Heart left ventricle (tissue), 16 donors: ENCODE data around the gene FLNA. TPM values are rescaled to one million over a fixed set of nuclear protein-coding genes. Genes with fewer than 3 reads are reported as not detected.
"Not testable (repeated sequence)": the region's sequence is repeated elsewhere in the genome, so short reads cannot be mapped to it uniquely, and the experiment has no call there.

Source experiments
- ATAC-seq, 4 donors: fragments of 200-7000 bp; cut with Tn5 transposase; one replicate each; pipeline ENCODE4 v1.9.1; 2020 to 2022; ENCODE audit warnings: moderate library complexity in 4 of 4, mild to moderate bottlenecking in 3 of 4, moderate number of reproducible peaks in 1 of 4
- DNase-seq, 5 donors: peaks; one replicate each; pipeline ENCODE4 v3.0.0-alpha.2; 2020
- H3K27ac ChIP-seq, 12 donors: fragments of 200-600 bp; sonication (generic) in 4 of 12; one replicate each; pipeline versions ENCODE4 v1.5.0 to v1.8.0; 2016 to 2022; ENCODE audit warnings: mild to moderate bottlenecking in 2 of 12
- H3K27me3 ChIP-seq, 9 donors: fragments of 200-600 bp; sonication (generic) in 2 of 9; one replicate each; pipeline versions ENCODE4 v1.5.1 to v1.8.0; 2016 to 2022; ENCODE audit warnings: mild to moderate bottlenecking in 3 of 9
- H3K36me3 ChIP-seq, 9 donors: fragments of 200-600 bp; sonication (generic) in 2 of 9; one replicate each; pipeline versions ENCODE4 v1.5.0 to v1.8.0; 2018 to 2022; ENCODE audit warnings: mild to moderate bottlenecking in 2 of 9
- H3K4me1 ChIP-seq, 12 donors: fragments of 200-600 bp; sonication (generic) in 4 of 12; one replicate each; pipeline versions ENCODE4 v1.5.0 to v1.8.0; 2016 to 2022; ENCODE audit warnings: mild to moderate bottlenecking in 3 of 12
- H3K4me3 ChIP-seq, 12 donors: fragments of 200-600 bp; sonication (generic) in 4 of 12; one replicate each; pipeline versions ENCODE4 v1.5.0 to v1.8.0; 2017 to 2022; ENCODE audit warnings: mild to moderate bottlenecking in 9 of 12, moderate library complexity in 4 of 12
- H3K9me3 ChIP-seq, 12 donors: fragments of 200-600 bp; sonication (generic) in 4 of 12; one replicate each; pipeline versions ENCODE4 v1.5.0 to v1.8.0; 2016 to 2022; ENCODE audit warnings: mild to moderate bottlenecking in 1 of 12
- POLR2A ChIP-seq, 2 donors: fragments of 450-650 bp; IDR thresholded peaks; one replicate each; pipeline ENCODE4 v1.6.1; 2017; ENCODE audit warnings: antibody characterized with exemption in 2 of 2, mild to moderate bottlenecking in 2 of 2, moderate library complexity in 2 of 2
- whole genome bisulfite sequencing, 4 donors: extraction: QIAGEN DNeasy Blood & Tissue Kit in 2 of 4; methylation state at CpG; one replicate each; pipeline versions ENCODE4 v1.1.5 to v1.1.7; 2013 to 2018; 5-methylcytosine and 5-hydroxymethylcytosine counted together
- intact Hi-C, 10 donors: fragments of 100-400 bp; cut with DNase I; formaldehyde crosslinking; loops; one replicate each; pipeline versions ENCODE4 v1.11.1 to v1.14.2; 2022
- polyA plus RNA-seq, 2 donors: library from polyadenylated mRNA; stranded (reverse); fragments of 200-250 nt; gene quantifications; one replicate each; pipeline ENCODE4 v1.2.3, GENCODE V29; 2013
- total RNA-seq, 9 donors: library from RNA; depleted of rRNA in 2 of 9; stranded (reverse); fragments of >200 nt in 2 of 9; fragmentation: NEBNext Ultra II Directional in 3 of 9; extraction: Animal tissue kit (Norgen Biotek cat#: 25700) in 3 of 9; gene quantifications; one replicate each; pipeline versions ENCODE4 v1.1.0 to v1.2.4, GENCODE V29; 2016 to 2023
- TF ChIP-seq, protein P1 (sequence below), 12 donors: fragments of 200-600 bp; sonication (generic) in 4 of 12; IDR thresholded peaks; one replicate each; pipeline versions ENCODE4 v1.5.0 to v1.8.0; 2018 to 2022; ENCODE audit warnings: antibody characterized with exemption in 12 of 12, mild to moderate bottlenecking in 5 of 12
- donor health status: ischemic (EF 13 %, LVEDD 7.1; RV severe dilation, severe dysfunction).
- donor health status: healthy with polysubstance abuse.
- donor health status: DM: no; HTN: yes; CAD: no.
- donor health status: DM: no; HTN: no; CAD: no.
- donor health status: ischemic (EF 25% LVEDD 6.9; RV normal size, moderate dysfunction).
- donor health status: ischemic (EF 25% LVEDD 5.7; RV mildly dilated, moderate dysfunction).
- donor health status: healthy.
- donor health status: DM: yes; HTN: yes; CAD: no.
- donor health status: ischemic (EF 35%, LVEDD 5.7; RV mildly dilated, moderate dysfunction).
- donor health status: nonischemic (EF 11% LVEDD 7.7; RV severe dilation, severe dysfunction).
- donor health status: DM: yes; HTN: yes; CAD: no.
- donor health status: PGD.
- donor health status: ischemic (EF 29% LVEDD 5.4; RV normal size, mild dysfunction).
- donor health status: nonischemic (EF 23%, LVEDD 6.1; RV moderate dilation, normal function).

Gene FLNA
- total and polyA plus RNA-seq, 11 donors, result 155 to 465 (median 234) TPM

DNA sequence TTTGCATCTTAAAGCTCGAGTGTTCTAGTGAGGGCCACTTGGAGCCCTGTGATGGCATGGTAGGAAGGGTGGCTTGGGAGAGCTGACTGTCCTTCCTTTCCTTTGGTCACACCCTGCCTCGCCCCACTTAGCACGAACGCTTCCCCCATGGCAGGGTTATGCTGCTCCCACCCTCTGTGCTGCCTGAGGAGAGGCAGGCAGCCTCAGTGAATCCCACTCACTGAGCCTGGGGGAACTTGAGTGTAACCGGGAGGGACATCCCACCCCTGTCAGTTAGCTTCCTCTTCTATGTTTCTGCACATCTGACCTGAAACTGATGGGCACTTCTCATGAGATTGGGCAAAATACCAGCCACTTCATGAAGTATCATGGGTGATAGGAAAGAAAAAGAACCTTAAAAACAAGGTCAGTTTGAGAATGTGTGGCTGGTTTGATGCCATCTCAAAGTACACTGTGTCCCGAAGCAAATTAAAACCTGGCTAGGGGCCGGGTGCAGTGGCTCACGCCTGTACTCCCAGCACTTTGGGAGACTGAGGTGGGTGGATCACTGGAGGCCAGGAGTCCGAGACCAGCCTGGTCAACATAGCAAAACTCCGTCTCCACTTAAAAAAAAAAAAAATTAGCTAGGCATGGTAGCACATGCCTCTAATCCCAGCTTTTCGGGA is 68.8 kb downstream of the FLNA start:
- intact Hi-C loops, result no loop called here
- no peak overlapping the region for H3K4me3 ChIP-seq
- ATAC-seq, result no peak
- peaks cover 0 to 5% (median 0%) of the 10 kb centered on the region in 12 donors for H3K4me1 ChIP-seq
- TF ChIP-seq, protein P1, sequence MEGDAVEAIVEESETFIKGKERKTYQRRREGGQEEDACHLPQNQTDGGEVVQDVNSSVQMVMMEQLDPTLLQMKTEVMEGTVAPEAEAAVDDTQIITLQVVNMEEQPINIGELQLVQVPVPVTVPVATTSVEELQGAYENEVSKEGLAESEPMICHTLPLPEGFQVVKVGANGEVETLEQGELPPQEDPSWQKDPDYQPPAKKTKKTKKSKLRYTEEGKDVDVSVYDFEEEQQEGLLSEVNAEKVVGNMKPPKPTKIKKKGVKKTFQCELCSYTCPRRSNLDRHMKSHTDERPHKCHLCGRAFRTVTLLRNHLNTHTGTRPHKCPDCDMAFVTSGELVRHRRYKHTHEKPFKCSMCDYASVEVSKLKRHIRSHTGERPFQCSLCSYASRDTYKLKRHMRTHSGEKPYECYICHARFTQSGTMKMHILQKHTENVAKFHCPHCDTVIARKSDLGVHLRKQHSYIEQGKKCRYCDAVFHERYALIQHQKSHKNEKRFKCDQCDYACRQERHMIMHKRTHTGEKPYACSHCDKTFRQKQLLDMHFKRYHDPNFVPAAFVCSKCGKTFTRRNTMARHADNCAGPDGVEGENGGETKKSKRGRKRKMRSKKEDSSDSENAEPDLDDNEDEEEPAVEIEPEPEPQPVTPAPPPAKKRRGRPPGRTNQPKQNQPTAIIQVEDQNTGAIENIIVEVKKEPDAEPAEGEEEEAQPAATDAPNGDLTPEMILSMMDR (IDR thresholded peaks at IDR 0.05), result no peak
- TF ChIP-seq POLR2A (IDR thresholded peaks at IDR 0.05), result no peak
- no peaks in the 10 kb centered on the region for H3K9me3 ChIP-seq
- DNase-seq, result peak in 1 of 5 donors; percentile 13
- H3K27ac ChIP-seq, result no peak overlapping the region
- peaks cover 0 to 8% (median 0%) of the 10 kb centered on the region in 9 donors for H3K27me3 ChIP-seq
- 71 to 90% (median 78%) methylated on average over 11 of the region's 11 CpGs for WGBS, 4 donors
- no peaks in the 10 kb centered on the region for H3K36me3 ChIP-seq

DNA sequence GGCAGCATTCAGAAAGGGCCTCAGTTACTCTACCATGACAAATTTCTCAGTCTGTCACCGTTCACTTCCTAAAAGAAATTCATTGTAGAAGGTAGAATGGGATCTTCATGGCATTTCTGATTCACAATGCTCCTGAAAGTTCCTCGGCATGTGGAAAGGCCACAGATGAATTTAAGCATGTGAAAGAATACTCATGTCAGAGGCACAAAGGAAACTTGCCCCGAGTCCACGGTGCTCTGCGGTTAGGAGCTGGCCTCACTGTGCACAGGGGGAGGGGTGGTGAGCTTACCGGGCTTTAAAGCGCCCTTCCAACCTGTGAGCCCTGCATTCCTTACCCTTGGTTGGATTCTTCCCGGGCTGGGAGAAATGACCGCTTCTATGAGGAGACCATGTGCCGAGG is 69.6 kb downstream of the FLNA start:
- Histone ChIP-seq H3K27ac (no peak overlapping the region), H3K4me1 (peaks cover 0 to 5% (median 0%) of the 10 kb centered on the region in 12 donors), H3K27me3 (peaks cover 0 to 4% (median 0%) of the 10 kb centered on the region in 9 donors), H3K4me3 (no peak overlapping the region), H3K9me3 (no peaks in the 10 kb centered on the region), H3K36me3 (no peaks in the 10 kb centered on the region)
- ATAC-seq (no peak), DNase-seq (peak in 1 of 5 donors; percentile 7)
- intact Hi-C loops, result no loop called here
- no peak for TF ChIP-seq POLR2A (IDR thresholded peaks at IDR 0.05)
- WGBS, 4 donors, result 88 to 91% (median 89%) methylated on average over 10 of the region's 10 CpGs

DNA sequence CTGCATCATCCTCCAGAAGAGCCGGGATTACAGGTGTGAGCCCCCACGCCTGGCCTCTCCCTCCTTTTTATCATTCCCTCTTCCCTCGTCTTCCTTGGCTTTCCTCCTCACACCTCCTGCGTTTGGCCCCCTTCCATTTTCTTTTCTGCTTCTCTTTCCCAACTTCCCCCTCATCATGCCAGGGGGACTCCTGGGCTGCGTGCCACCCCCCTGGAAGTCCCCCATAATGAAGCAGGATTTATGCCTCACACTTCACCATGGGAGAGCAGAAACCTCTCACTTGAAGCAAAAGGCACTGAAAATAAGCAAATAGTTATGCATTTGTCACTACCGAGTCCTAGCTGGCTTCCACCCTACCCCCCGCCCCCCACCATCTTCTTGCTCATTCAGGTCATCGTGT is 71.0 kb downstream of the FLNA start:
- no peak for ATAC-seq
- intact Hi-C loops, result no loop called here
- TF ChIP-seq, protein P1 (IDR thresholded peaks at IDR 0.05), result no peak
- no peak for TF ChIP-seq POLR2A (IDR thresholded peaks at IDR 0.05)
- Histone ChIP-seq H3K4me3 (no peak overlapping the region), H3K4me1 (peaks cover 0 to 2% (median 0%) of the 10 kb centered on the region in 12 donors), H3K9me3 (no peaks in the 10 kb centered on the region), H3K27me3 (peaks cover 0 to 4% (median 0%) of the 10 kb centered on the region in 9 donors), H3K36me3 (no peaks in the 10 kb centered on the region), H3K27ac (no peak overlapping the region)
- peak in 1 of 5 donors; percentile 2 for DNase-seq
- 72 to 86% (median 78%) methylated on average over 8 of the region's 8 CpGs for WGBS, 4 donors

DNA sequence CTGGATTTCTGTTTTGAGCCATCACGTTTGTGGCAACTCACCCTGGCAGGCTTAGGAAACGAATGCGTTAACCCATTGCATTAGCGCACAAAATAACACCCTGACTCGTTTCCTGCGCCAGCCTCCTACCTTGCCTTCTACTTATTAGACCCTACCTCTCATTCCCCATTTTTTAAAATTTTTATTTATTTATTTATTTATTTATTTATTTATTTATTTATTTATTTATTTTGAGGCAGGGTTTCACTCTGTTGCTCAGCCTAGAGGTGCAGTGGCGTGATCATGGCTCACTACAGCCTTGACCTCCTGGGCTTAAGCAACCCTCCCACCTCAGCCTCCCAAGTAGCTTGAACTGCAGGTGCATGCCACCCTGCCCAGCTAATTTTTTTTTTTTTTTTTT is 71.4 kb downstream of the FLNA start:
- H3K4me1 ChIP-seq, H3K9me3 ChIP-seq, ATAC-seq, H3K36me3 ChIP-seq, intact Hi-C loops, H3K27ac ChIP-seq, H3K27me3 ChIP-seq, H3K4me3 ChIP-seq: not testable (repeated sequence)
- WGBS, 4 donors, result 84 to 90% (median 89%) methylated on average over 7 of the region's 7 CpGs
- peak in 1 of 5 donors; percentile 6 for DNase-seq

DNA sequence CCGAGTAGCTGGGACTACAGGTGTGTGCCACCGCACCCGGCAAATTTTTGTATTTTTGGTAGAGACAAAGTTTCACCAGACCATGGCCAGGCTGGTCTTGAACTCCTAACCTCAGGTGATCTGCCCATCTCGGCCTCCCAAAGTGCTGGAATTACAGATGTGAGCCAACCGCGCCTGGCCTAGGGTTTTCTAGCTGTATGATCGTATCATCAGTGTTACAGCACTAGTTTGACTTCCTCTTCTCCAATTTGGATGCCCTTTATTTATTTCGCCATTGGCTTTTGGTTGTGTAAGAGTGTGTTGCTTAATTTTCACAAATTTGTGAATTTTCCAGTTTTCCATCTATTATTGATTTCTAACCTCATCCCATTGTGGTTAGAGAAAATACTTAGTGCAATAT is 73.6 kb downstream of the FLNA start:
- no peaks in the 10 kb centered on the region for H3K4me1 ChIP-seq
- DNase-seq, result peak in 1 of 5 donors; percentile 19
- no peaks in the 10 kb centered on the region for H3K27me3 ChIP-seq
- no peak for ATAC-seq
- intact Hi-C loops, result no loop called here
- H3K27ac ChIP-seq, result no peak overlapping the region
- H3K9me3 ChIP-seq, result no peaks in the 10 kb centered on the region
- no peak for TF ChIP-seq POLR2A (IDR thresholded peaks at IDR 0.05)
- TF ChIP-seq, protein P1 (IDR thresholded peaks at IDR 0.05), result no peak
- no peak overlapping the region for H3K4me3 ChIP-seq
- WGBS, 4 donors, result 87 to 92% (median 89%) methylated on average over 8 of the region's 8 CpGs
- H3K36me3 ChIP-seq, result no peaks in the 10 kb centered on the region

Other genes with a start within 250 kb of the FLNA start
- not detected for gene OPN1LW, start 230.4 kb downstream of the FLNA start, total RNA-seq
- not detected for gene OPN1LW, start 230.4 kb downstream of the FLNA start, polyA plus RNA-seq
- not detected for gene OPN1MW, start 192.0 kb downstream of the FLNA start, total RNA-seq
- not detected for gene OPN1MW, start 192.0 kb downstream of the FLNA start, polyA plus RNA-seq
- gene OPN1MW2, start 154.9 kb downstream of the FLNA start, total RNA-seq, result not detected
- gene OPN1MW2, start 154.9 kb downstream of the FLNA start, polyA plus RNA-seq, result not detected
- gene OPN1MW3, start 117.1 kb downstream of the FLNA start, total RNA-seq, result not detected
- gene OPN1MW3, start 117.1 kb downstream of the FLNA start, polyA plus RNA-seq, result not detected
- gene TEX28, start 79.5 kb downstream of the FLNA start, total RNA-seq, result not detected
- not detected for gene TEX28, start 79.5 kb downstream of the FLNA start, polyA plus RNA-seq
- 10 to 100 TPM in 2 of 9 donors, 1 to 10 TPM in 7; 2.0 to 13.4 (median 7.7) TPM for gene TKTL1, start 78.8 kb downstream of the FLNA start, total RNA-seq
- gene TKTL1, start 78.8 kb downstream of the FLNA start, polyA plus RNA-seq, result 10 to 100 TPM in 1 of 2 donors, 1 to 10 TPM in 1; 2.9 to 10.2 TPM
- gene EMD, start 4.7 kb upstream of the FLNA start, total RNA-seq, result 10 to 100 TPM; 37.6 to 76.8 (median 52.8) TPM
- 100 to 1,000 TPM in 1 of 2 donors, 10 to 100 TPM in 1; 71.9 to 152 TPM for gene EMD, start 4.7 kb upstream of the FLNA start, polyA plus RNA-seq
- 1,000 to 10,000 TPM; 1,381 to 3,072 (median 2,052) TPM for gene RPL10, start 23.7 kb upstream of the FLNA start, total RNA-seq
- 1,000 to 10,000 TPM; 2,362 to 5,995 TPM for gene RPL10, start 23.7 kb upstream of the FLNA start, polyA plus RNA-seq
- 100 to 1,000 TPM in 2 of 9 donors, 10 to 100 TPM in 7; 26.7 to 117 (median 43.8) TPM for gene DNASE1L1, start 34.6 kb upstream of the FLNA start, total RNA-seq
- 10 to 100 TPM; 27.7 to 57.1 TPM for gene DNASE1L1, start 34.6 kb upstream of the FLNA start, polyA plus RNA-seq
- 10 to 100 TPM; 29.1 to 38.6 (median 34.5) TPM for gene TAFAZZIN, start 36.9 kb upstream of the FLNA start, total RNA-seq
- 10 to 100 TPM; 27.2 to 51.1 TPM for gene TAFAZZIN, start 36.9 kb upstream of the FLNA start, polyA plus RNA-seq
- gene ATP6AP1, start 54.0 kb upstream of the FLNA start, total RNA-seq, result 100 to 1,000 TPM in 2 of 9 donors, 10 to 100 TPM in 7; 67.7 to 127 (median 84.2) TPM
- gene ATP6AP1, start 54.0 kb upstream of the FLNA start, polyA plus RNA-seq, result 100 to 1,000 TPM in 1 of 2 donors, 10 to 100 TPM in 1; 33.8 to 111 TPM
- gene GDI1, start 62.5 kb upstream of the FLNA start, total RNA-seq, result 100 to 1,000 TPM in 2 of 9 donors, 10 to 100 TPM in 7; 73.6 to 105 (median 92.2) TPM
- 100 to 1,000 TPM in 1 of 2 donors, 10 to 100 TPM in 1; 77.1 to 152 TPM for gene GDI1, start 62.5 kb upstream of the FLNA start, polyA plus RNA-seq
- 10 to 100 TPM; 27.7 to 65.1 (median 41.2) TPM for gene FAM50A, start 69.5 kb upstream of the FLNA start, total RNA-seq
- gene FAM50A, start 69.5 kb upstream of the FLNA start, polyA plus RNA-seq, result 100 to 1,000 TPM; 118 to 119 TPM
- 10 to 100 TPM in 7 of 9 donors, 1 to 10 TPM in 2; 4.7 to 46.6 (median 15.3) TPM for gene PLXNA3, start 83.6 kb upstream of the FLNA start, total RNA-seq
- 10 to 100 TPM in 1 of 2 donors, 1 to 10 TPM in 1; 8.7 to 12.2 TPM for gene PLXNA3, start 83.6 kb upstream of the FLNA start, polyA plus RNA-seq
- gene LAGE3, start 104.6 kb upstream of the FLNA start, total RNA-seq, result 10 to 100 TPM; 16.2 to 23.6 (median 18.9) TPM
- gene LAGE3, start 104.6 kb upstream of the FLNA start, polyA plus RNA-seq, result 10 to 100 TPM; 15.1 to 26.8 TPM
- gene UBL4A, start 112.0 kb upstream of the FLNA start, total RNA-seq, result 10 to 100 TPM; 40.6 to 92.8 (median 53.7) TPM
- 10 to 100 TPM; 34.6 to 72.8 TPM for gene UBL4A, start 112.0 kb upstream of the FLNA start, polyA plus RNA-seq
- 10 to 100 TPM in 8 of 9 donors, 1 to 10 TPM in 1; 8.3 to 33.3 (median 15.5) TPM for gene SLC10A3, start 116.0 kb upstream of the FLNA start, total RNA-seq
- gene SLC10A3, start 116.0 kb upstream of the FLNA start, polyA plus RNA-seq, result 10 to 100 TPM; 12.2 to 50.6 TPM
- gene FAM3A, start 141.6 kb upstream of the FLNA start, total RNA-seq, result 10 to 100 TPM; 36.2 to 82.6 (median 48.6) TPM
- 10 to 100 TPM; 66.1 to 72.2 TPM for gene FAM3A, start 141.6 kb upstream of the FLNA start, polyA plus RNA-seq
- gene G6PD, start 172.2 kb upstream of the FLNA start, total RNA-seq, result 10 to 100 TPM in 5 of 9 donors, 1 to 10 TPM in 4; 7.2 to 41.3 (median 11.2) TPM
- gene G6PD, start 172.2 kb upstream of the FLNA start, polyA plus RNA-seq, result 10 to 100 TPM in 1 of 2 donors, 1 to 10 TPM in 1; 5.9 to 20.5 TPM
- 10 to 100 TPM in 8 of 9 donors, 1 to 10 TPM in 1; 7.1 to 25.4 (median 15.3) TPM for gene IKBKG, start 173.0 kb upstream of the FLNA start, total RNA-seq
- gene IKBKG, start 173.0 kb upstream of the FLNA start, polyA plus RNA-seq, result 10 to 100 TPM; 13.0 to 29.4 TPM
- not detected for gene CTAG1A, start 210.5 kb upstream of the FLNA start, total RNA-seq
- not detected for gene CTAG1A, start 210.5 kb upstream of the FLNA start, polyA plus RNA-seq
- not detected for gene CTAG1B, start 244.6 kb upstream of the FLNA start, total RNA-seq
- gene CTAG1B, start 244.6 kb upstream of the FLNA start, polyA plus RNA-seq, result not detected